Measurements from ENCODE around the gene ADH1C.
"Not testable (repeated sequence)": the region's sequence is repeated elsewhere in the genome, so short reads cannot be mapped to it uniquely, and the experiment has no call there.

The ADH1C gene

DNA sequence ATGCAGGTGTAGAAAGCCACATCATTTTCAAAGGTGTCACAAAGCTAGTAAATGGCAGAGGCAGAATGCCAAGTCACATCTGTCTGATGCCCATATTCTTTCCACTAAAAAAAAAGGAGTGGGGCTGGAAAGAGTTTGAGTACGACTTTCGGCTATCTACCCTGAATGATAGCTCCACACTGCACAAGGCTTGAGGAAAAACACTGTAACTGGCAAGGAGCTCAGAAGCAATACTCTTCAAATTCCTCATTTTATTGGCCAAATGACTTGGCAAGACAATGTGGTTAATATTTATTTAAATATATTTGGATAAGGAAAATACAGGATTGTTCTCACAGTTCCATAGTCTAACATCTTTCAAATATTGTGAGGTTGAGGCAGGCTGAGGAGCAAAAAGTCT is 5.4 kb upstream of the ADH1C start:
- DNase-seq (ENCODE audit: low read depth): no peak

DNA sequence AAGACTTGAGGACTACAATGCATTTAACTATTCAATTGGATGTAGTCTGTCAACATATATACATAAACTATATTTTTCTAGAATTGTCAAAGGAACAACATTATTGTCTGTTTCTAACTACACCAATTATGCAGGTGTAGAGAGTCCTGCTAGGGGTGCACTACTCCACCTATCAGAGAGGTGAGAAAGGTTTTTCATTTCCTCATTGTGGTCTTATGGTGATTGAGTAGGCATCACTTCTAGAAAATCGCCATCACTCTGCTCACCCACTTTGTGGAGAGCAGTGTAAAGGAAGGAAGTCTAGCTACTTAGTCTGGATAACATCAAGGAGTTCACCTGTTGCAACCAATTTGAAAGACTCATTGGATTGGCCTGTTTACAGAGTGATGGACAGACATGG is 4.4 kb upstream of the ADH1C start:
- DNase-seq (ENCODE audit: low read depth): no peak

DNA sequence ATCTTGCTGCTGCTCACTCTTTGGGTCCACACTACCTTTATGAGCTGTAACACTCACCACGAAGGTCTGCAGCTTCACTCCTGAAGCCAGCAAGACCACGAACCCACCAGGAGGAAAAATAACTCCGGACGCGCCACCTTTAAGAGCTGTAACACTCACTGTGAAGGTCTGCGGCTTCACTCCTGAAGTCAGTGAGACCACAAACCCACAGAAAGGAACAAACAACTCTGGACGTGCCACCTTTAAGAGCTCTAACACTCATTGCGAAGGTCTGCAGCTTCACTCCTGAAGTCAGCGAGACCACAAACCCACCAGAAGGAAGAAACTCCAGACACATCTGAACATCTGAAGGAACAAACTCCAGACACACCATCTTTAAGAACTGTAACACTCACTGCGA is 3.6 kb upstream of the ADH1C start:
- DNase-seq (ENCODE audit: low read depth): not testable (repeated sequence)

DNA sequence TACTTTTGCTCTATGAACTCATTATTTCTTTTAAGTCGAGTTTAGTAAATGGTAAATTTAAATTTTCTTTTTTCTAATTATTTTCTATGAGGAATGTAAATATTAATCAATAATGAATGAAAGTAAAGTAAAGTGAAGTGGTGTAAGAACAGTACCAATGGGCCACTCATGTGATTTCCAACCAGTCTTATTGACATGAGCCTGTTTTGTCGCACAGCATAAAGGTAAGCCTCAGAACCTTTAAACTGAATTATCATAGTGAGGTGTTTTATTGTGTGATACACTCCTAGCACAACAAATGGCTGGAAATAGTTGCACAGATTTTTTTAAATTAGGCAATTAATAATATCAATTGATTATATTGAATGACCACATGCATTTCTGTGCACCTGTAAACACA is 1.1 kb downstream of the ADH1C start:
- no peak for DNase-seq (ENCODE audit: low read depth)

DNA sequence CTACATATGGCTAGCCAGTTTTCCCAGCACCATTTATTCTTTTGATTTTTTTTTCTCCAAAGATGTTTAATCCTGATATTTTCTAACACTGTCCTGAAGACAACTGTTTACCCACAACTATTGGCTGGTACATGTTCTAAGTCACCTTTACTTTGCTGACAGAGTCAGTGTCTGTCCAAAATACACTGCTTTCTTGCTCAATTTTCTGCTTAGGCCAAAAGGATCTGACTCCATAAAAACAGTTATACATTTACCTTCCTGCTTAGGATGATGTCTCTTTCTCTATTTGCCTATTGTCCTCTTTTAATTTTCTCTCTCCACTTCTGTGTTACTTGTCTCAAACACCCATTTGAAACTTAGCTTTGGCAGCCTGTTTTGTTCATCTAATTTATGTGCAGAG is 3.2 kb downstream of the ADH1C start:
- DNase-seq (ENCODE audit: low read depth): no peak

DNA sequence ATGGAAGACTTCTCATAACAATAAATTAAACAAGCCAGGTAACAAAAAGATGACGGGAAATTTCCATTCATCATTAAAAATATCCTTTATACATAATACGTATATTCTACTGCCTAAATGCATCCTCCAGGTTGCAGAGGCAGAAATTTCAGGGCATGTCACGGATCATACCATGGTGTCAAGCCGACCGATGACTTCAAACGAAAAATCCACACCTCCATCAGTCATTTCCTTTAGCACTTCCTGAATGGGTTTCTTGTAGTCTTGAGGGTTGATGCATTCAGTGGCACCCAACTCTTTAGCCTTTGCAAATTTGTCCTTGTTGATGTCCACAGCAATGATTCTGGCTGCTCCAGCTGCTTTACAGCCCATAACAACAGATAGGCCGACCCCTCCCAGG is 9.9 kb downstream of the ADH1C start:
- DNase-seq (ENCODE audit: low read depth): not testable (repeated sequence)

DNA sequence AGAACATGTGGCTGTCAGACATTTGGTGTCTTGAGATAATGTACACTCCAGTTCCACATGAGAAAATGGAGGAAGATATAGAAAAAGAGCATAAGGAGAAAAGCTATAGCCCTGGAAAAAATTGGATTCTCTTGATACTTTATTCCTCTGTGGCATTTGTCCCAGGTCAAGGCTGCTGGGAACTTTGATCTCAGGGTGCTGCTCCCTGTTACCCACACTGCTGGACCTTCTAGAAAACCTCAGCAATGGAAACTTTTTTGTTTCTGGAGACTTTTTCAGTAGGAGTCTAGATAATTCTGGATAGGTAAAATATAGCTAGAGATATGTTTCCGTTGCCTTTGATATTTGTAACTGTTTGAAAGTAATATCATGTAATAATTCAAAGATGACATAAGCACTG is 11.1 kb downstream of the ADH1C start:
- no peak for DNase-seq (ENCODE audit: low read depth)

DNA sequence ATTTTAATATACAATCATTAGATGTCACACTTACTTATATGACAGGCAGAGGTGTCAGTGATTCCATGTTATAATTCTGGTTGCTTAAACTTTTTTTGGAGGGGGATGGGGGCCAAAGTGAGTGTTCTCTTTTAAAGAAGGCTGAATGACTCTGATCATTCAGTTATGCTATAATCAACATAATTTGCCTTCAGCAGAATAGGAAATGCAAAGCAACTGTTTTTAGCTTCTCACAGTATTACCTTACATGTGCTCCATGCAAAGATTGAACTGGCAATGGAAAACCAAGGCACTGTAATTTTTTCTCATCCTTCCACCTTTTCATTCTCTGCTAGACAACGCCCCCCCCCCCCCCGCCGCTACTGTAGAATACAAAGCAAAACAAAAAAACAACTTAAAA is 13.4 kb downstream of the ADH1C start:
- no peak for DNase-seq (ENCODE audit: low read depth)

DNA sequence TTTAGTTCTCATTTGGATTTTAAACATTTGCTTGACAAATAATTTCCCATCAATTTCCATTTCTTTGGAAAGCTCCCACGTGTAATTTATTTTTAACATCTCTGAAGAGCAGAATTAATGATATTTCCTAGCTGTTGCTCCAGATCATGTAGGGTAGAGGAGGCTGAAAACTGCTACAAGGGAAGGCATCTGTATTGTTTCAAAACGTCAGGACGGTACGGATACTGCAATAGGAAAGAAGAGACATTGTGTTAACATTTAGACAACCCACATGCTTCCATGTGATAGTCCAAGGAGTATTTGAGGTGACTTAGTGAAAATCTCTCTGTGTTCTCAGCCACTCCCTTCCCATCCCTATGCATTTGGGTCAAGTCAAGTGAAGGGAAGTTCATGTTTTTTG is 16.0 kb downstream of the ADH1C start:
- DNase-seq (ENCODE audit: low read depth): no peak

DNA sequence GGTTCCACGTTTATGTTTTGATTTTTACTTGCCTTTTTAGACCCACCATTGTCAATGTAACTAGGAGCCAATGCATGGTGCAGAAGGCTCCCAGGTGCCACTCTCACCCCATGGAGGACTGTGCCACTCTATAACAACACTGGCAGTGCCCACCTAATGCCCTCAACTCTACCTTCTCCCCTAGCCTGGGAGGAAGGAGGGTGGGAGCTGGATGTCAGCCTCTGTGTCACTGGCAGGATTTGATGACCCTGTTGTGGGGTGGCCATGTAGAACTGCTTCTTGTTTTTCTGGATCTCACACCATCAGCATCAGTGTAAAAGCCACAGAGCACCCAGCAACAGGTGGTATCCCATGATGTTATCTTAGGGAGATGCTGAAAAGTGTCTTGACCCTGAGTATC is 17.7 kb downstream of the ADH1C start:
- no peak for DNase-seq (ENCODE audit: low read depth)

DNA sequence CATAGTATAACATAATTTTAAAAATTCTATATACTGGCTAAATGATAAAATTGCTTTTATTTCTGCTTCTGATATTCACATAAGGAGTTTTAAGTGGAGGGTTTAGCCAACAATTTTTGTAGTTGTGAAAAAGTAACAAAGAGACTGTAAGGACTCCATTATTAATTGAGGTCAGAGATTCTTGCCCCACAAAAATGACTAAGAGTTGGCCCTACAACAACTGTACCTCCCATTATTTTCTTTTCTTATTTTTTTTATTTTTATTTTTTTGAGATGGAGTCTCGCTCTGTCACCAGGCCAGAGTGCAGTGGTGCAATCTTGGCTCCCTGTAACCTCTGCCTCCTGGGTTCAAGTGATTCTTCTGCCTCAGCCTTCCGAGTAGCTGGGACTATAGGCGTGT is 21.9 kb downstream of the ADH1C start:
- DNase-seq (ENCODE audit: low read depth): no peak

DNA sequence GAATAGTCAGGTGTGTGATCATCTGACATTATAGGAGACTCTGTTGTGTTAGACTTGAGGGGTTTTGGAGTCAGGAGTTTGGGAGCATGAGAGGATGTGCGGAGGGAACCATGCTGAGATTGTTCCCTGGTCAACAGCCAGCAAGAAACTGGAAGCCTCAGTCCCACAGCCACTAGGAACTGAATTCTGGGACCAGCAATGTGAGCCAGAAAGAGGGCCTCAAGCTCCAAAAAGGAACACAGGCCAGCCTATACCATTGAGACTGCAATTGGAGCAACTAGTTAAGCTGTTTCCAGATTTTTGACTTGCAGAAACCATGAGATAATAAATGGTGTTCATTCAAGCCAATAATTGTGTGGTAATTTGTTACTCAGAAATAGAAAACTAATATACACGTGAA is 22.7 kb downstream of the ADH1C start:
- DNase-seq (ENCODE audit: low read depth): no peak

DNA sequence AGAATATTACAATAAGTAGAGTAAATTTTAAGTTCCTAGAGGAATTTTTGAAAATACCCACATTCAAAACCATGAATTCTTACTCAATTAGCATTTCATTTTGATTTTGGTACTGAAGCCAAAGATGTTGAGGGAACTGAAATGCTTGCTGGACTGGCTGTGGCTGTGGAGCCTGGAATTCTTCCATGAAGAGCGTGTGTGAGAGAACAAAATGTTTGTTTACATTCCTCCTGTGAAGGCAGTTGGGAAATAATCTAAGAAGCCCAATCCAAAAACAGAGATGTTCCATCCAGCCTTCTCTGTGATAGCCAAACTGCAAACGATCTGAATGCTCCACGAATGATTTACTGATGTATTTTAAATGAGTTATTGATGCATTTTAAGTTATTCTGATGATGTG is 27.6 kb downstream of the ADH1C start:
- DNase-seq (ENCODE audit: low read depth): no peak

DNA sequence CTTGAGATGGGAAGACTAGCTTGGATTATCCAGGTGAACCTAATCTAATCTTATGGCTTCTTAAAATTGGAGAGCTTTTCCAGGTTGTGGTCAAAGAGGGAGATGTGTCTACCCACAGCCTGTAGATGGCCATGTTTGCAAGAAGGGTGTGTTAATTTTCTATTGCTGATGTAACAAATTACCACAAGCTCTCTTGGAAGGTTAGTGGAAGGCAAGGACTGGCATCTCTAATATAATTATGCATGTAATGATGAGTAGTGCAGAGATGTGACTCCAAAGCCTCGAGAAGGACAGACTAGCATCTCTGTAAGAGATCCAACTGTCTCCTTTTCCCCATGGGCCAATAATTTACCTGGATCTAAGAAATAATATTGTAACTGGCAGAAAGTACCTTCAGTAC is 28.2 kb downstream of the ADH1C start:
- DNase-seq (ENCODE audit: low read depth): no peak

DNA sequence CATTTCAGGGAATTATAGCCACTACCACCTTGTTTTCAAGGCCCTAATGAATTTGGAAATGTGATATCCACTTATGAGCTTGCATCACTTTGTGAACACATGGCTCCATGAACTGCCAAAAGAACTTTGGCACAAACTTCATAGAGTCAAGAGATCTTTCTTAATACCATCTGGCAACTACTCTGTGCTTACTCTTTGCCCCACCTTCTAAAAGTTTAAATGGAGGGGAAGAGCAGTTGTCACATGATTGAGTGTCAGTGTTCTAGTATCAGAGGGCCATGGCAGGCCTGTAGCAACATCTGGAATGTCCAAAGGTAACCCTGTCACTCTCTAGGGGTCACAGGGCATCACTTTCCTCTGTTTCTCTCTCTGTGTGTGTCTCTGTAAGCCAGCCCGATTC is 28.8 kb downstream of the ADH1C start:
- DNase-seq (ENCODE audit: low read depth): no peak

DNA sequence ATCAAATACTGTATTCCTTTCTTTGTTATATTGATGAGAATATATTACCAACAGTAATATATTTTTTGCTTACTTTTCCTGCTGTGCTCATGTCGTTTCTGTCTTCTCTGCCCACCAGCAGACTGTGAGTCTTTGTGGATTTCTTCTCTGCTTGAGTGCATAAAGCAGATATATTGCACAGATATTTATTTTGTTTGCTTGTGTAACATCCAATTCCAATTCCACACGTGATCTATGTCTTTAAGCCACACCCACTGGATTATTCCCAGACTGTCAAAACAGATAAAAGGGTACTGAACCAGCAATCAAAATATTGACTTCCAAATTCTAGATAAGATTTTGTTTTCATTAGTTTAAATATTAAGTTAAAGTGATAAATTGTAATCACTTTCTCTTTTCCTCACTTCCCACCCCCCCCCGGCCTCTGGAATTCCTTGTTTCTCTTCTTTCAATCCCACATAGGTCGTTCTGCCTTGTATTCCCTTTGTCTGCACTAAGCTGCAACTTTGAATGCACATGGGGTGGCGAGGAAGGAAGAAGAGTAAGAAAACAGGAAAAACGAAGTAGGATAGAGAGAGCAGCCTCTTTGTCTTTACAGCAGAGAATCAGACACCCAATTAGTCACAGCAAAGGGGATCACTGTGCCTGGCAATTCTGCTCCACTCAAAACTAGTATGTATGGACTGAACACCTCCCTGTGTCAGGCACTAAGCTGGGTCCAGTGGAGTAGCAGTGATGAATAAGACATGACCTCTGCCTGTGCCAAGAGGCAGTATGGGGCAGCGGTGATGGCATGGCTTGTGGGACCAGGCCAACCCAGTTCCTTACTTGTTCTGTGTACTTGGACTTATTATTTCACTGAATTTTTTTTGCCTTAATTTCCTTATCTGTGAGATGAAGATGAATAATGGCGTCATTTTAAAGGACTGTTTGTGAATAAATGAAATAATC is 31.0 kb downstream of the ADH1C start, which contains the start of gene ADH1B:
ADH1B (minus strand) TSS at position 161 of the 951 bp plus-strand sequence; CDS start at position 91, 70 bp downstream.
- DNase-seq (ENCODE audit: low read depth): no peak

DNA sequence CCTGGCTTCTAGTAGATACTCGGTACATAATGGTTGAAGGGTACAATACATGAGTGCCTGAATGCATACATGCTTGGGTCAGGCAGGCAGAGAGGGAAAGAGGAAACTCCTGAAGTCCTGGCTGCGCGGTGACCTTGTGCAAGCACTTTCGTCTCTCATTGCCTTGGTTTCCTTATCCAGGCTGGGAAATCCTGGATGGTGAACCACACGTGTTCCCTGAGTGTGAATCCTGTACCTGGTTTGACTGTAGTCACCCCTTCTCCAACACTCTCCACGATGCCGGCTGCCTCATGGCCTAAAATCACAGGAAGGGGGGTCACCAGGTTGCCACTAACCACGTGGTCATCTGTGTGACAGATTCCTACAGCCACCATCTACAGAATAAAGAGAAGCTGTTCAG is 34.7 kb downstream of the ADH1C start:
- not testable (repeated sequence) for DNase-seq (ENCODE audit: low read depth)

DNA sequence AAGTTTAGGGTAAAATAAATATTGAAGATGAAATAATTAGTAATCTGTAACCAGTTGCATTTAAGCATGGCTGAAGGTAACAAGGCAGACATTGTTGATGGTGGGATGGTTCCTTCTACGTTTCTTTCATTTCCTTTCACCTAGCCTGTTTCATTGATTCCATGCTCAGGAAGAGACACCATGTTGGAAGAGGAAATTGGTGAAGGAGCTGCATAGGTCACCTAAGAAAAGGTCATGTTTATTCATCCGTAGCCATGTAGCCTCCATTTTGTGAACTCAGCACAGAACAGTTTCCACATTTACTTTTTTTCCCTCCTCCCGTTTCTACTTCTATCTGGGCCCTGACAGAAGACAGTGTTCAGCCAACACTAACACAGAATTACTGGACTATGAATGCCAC is 35.2 kb downstream of the ADH1C start:
- DNase-seq (ENCODE audit: low read depth): no peak

DNA sequence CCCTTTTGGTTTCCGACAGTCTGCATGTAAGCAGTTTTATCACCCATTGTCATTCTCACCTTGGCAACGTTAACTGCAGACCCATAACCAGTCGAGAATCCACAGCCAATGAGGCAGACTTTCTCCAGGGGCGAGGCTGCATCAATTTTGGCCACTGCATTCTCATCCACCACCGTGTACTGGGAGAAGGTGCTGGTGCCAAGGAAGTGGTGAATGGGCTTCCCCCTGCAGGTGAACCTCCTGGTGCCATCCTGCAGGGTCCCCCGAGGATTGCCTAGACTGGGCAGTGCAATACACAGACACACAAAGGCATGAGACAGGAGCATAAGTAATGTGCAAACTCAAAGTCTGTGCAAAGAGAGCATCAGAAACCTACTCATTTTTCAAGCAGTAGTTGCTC is 36.7 kb downstream of the ADH1C start:
- DNase-seq (ENCODE audit: low read depth): no peak

DNA sequence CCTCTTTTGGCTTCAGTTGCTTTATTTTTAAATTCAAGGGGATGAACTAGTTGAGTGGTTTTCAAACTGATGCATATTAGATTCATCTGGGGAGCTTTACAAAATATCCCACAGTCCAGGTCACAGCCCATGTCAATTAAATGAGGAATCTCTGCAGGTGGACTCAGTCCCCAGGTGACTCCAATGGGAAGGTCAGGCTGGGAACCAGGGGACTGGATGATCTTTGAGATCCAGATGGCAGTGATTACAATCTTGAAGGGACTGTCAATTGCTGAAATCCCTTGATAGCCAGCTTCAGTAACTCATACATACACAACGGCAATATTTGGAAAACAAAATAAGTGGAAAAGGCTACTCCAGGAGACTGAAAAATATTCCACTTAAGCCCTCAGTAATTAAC is 38.3 kb downstream of the ADH1C start:
- no peak for DNase-seq (ENCODE audit: low read depth)

DNA sequence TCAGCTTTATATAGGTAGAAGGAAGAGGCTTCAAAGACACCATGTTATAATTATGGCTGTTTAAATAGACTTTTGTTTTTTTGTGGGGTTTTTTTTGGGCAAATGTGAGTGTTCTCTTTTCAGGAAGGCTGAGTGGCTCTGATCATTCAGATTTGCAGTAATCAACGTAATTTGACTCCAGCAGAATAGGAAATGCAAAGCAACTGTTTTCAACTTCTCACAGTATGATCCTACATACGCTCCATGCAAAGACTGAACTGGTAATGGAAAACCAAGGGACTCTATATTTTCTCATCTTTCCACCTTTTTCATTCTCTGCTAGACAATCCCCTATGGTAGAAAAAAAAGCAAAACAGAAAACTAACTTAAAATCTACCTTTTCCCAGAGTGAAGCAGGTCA is 42.2 kb downstream of the ADH1C start:
- DNase-seq (ENCODE audit: low read depth): no peak

DNA sequence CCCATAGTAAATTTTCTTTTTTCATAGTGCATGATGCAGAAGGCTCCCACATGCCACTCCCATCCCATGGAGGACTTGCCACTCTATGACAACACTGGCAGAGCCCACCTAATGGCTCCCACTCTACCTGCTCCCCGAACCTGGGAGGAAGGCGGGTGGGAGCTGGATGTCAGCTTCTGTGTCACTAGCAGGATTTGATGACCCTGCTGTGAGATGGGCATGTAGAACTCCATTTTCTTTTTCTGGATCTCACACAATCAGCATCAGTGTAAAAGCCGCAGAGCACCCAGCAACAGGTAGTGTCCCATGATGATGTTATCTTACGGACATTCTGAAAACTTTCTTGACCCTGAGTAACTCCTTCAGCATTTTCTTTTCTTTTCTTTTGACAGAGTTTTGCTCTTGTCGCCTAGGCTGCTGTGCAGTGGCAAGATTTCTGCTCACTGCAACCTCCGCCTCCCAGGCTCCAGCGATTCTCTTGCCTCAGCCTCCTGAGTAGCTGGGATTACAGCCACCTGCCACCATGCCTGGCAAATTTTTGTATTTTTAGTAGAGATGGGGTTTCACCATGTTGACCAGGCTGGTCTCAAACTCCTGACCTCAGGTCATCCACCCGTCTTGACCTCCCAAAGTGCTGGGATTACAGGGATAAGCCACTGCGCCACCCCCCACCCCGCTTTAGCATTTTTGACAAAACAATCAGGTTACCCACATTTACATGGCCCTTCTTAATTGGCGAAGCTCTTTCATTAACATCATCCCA is 46.7 kb downstream of the ADH1C start:
- no peak for DNase-seq (ENCODE audit: low read depth)

All from stimulated activated CD8-positive, alpha-beta memory T cell treated with anti-CD3 and anti-CD28 coated beads, Interleukin-7, amount 100 ng/mL, for 24 hours (primary cell).